ENCODE data around the gene JAKMIP1. TPM values are rescaled to one million over a fixed set of nuclear protein-coding genes. Genes with fewer than 3 reads are reported as not detected.

JAKMIP1 gene
- total RNA-seq, 1 experiment from 2014 or later: not detected

DNA sequence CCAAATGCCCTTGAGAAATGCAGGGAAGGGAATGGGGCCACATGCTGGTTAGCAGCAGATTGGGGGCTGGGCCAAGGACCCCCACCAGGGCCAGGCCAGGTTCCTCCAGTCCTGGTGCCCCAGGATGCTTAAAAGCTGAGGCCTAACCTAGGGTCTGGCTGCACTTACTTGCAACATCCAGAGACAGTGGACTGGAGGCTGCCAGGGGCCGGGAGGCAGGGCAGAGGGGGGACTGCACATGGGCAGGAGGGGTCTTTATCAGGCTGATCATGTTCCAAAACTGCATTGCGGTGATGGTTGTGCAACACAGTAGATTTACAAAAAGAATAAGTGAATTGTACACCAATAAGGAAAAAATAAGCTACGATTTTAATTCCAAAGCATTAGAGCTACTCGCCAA, 145.3 kb downstream of the JAKMIP1 start:
- Histone ChIP-seq H3K27me3 (ENCODE audit: control insufficient read depth, insufficient read depth, low read length) (no peaks in the 10 kb centered on the region), H3K4me1 (ENCODE audit: control insufficient read depth, insufficient read depth, low read length) (no peaks in the 10 kb centered on the region), H3K36me3 (ENCODE audit: control insufficient read depth, insufficient read depth, low read length) (no peaks in the 10 kb centered on the region), H3K9me3 (ENCODE audit: control insufficient read depth, insufficient read depth, low read depth, low read length) (no peaks in the 10 kb centered on the region), H3K27ac (ENCODE audit: low read length) (no peak overlapping the region), H3K4me3 (ENCODE audit: low read depth in 2 of 2, low read length in 2 of 2) (no peak overlapping the region)
- intact Hi-C loops (cut with micrococcal nuclease; ENCODE audit: unreplicated experiment): no loop called here
- no TSS peak for BruUV-seq (replicated peaks)
- DNase-seq (ENCODE audit: low read depth, low spot score) (no peak), ATAC-seq (no peak)
- TF ChIP-seq TCF7L2 (IDR thresholded peaks at IDR 0.05; ENCODE audit: low read depth, low read length) (no peak), POLR2AphosphoS5 (IDR thresholded peaks at IDR 0.05; ENCODE audit: low read depth, low read length) (no peak), SIN3A (IDR thresholded peaks at IDR 0.05; ENCODE audit: borderline replicate concordance, insufficient read depth, low read depth, low read length) (no peak)
- TF ChIP-seq, protein P1, sequence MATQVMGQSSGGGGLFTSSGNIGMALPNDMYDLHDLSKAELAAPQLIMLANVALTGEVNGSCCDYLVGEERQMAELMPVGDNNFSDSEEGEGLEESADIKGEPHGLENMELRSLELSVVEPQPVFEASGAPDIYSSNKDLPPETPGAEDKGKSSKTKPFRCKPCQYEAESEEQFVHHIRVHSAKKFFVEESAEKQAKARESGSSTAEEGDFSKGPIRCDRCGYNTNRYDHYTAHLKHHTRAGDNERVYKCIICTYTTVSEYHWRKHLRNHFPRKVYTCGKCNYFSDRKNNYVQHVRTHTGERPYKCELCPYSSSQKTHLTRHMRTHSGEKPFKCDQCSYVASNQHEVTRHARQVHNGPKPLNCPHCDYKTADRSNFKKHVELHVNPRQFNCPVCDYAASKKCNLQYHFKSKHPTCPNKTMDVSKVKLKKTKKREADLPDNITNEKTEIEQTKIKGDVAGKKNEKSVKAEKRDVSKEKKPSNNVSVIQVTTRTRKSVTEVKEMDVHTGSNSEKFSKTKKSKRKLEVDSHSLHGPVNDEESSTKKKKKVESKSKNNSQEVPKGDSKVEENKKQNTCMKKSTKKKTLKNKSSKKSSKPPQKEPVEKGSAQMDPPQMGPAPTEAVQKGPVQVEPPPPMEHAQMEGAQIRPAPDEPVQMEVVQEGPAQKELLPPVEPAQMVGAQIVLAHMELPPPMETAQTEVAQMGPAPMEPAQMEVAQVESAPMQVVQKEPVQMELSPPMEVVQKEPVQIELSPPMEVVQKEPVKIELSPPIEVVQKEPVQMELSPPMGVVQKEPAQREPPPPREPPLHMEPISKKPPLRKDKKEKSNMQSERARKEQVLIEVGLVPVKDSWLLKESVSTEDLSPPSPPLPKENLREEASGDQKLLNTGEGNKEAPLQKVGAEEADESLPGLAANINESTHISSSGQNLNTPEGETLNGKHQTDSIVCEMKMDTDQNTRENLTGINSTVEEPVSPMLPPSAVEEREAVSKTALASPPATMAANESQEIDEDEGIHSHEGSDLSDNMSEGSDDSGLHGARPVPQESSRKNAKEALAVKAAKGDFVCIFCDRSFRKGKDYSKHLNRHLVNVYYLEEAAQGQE (IDR thresholded peaks at IDR 0.05; ENCODE audit: insufficient read depth in 1 of 2, low read depth in 2 of 2, low read length in 1 of 2): no peak
- TF ChIP-seq, protein P2, sequence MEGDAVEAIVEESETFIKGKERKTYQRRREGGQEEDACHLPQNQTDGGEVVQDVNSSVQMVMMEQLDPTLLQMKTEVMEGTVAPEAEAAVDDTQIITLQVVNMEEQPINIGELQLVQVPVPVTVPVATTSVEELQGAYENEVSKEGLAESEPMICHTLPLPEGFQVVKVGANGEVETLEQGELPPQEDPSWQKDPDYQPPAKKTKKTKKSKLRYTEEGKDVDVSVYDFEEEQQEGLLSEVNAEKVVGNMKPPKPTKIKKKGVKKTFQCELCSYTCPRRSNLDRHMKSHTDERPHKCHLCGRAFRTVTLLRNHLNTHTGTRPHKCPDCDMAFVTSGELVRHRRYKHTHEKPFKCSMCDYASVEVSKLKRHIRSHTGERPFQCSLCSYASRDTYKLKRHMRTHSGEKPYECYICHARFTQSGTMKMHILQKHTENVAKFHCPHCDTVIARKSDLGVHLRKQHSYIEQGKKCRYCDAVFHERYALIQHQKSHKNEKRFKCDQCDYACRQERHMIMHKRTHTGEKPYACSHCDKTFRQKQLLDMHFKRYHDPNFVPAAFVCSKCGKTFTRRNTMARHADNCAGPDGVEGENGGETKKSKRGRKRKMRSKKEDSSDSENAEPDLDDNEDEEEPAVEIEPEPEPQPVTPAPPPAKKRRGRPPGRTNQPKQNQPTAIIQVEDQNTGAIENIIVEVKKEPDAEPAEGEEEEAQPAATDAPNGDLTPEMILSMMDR (IDR thresholded peaks at IDR 0.05): no peak
- in situ Hi-C loops (cut with HindIII; ENCODE audit: low pct_unique_long_range_greater_than_20kb, low sequenced_read_pairs): no loop called here
- ChIA-PET POLR2A (no interaction called here), CTCF (no interaction called here)

DNA sequence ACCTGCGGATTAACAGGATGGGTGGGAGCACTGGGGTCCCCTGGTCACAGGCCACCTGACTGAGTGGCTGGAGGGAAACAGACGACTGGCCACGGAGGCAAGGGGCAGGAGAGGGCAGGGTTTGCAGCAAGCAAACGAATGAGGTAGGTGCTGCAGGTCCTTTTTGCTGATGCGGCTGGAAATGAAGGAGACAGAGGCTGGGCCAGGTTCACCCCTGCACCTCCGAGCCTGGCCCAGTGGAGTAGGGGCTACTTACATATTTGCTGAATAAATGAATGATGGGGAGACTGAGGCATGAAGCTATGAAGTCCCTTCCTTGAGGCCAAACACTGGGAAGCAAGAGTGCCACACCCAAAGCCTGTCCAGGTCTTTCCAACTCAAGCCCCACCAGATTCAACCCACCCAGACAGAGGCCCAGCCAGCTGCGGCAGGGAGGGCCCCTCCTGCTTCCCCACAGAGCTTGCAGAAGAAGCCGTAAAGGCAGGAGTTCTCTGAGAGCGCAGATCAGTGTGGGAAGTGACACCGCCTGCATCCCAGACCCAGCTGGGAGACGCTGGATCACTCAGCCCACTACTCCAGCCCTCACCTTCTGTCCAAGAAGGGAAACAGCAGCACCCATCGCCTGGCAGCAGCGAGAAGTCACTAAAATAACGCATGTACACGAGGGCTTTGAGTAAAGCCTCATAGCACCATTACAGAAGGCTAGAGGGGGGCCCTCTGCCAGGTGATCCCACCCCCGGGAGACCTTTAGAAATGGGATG, 146.0 kb downstream of the JAKMIP1 start:
- no peaks in the 10 kb centered on the region for H3K27me3 ChIP-seq (ENCODE audit: control insufficient read depth, insufficient read depth, low read length)
- ATAC-seq (no peak), DNase-seq (ENCODE audit: low read depth, low spot score) (no peak)
- H3K4me1 ChIP-seq (ENCODE audit: control insufficient read depth, insufficient read depth, low read length): no peaks in the 10 kb centered on the region
- H3K4me3 ChIP-seq (ENCODE audit: low read depth in 2 of 2, low read length in 2 of 2): no peak overlapping the region
- no peaks in the 10 kb centered on the region for H3K9me3 ChIP-seq (ENCODE audit: control insufficient read depth, insufficient read depth, low read depth, low read length)
- H3K36me3 ChIP-seq (ENCODE audit: control insufficient read depth, insufficient read depth, low read length): no peaks in the 10 kb centered on the region
- no peak for TF ChIP-seq POLR2AphosphoS5 (IDR thresholded peaks at IDR 0.05; ENCODE audit: low read depth, low read length)
- TF ChIP-seq, protein P2 (IDR thresholded peaks at IDR 0.05): no peak
- TF ChIP-seq TCF7L2 (IDR thresholded peaks at IDR 0.05; ENCODE audit: low read depth, low read length): no peak
- TF ChIP-seq, protein P1 (IDR thresholded peaks at IDR 0.05; ENCODE audit: insufficient read depth in 1 of 2, low read depth in 2 of 2, low read length in 1 of 2): no peak
- no peak for TF ChIP-seq SIN3A (IDR thresholded peaks at IDR 0.05; ENCODE audit: borderline replicate concordance, insufficient read depth, low read depth, low read length)
- POLR2A ChIA-PET: no interaction called here
- no peak overlapping the region for H3K27ac ChIP-seq (ENCODE audit: low read length)
- BruUV-seq (replicated peaks): no TSS peak
- intact Hi-C loops (cut with micrococcal nuclease; ENCODE audit: unreplicated experiment) (no loop called here), in situ Hi-C loops (cut with HindIII; ENCODE audit: low pct_unique_long_range_greater_than_20kb, low sequenced_read_pairs) (no loop called here)
- CTCF ChIA-PET: no interaction called here
